Breast epithelium (tissue), 4 donors: Measurements from ENCODE around the gene PRLH. TPM values are rescaled to one million over a fixed set of nuclear protein-coding genes. Genes with fewer than 3 reads are reported as not detected.

ENCODE experiments used
- DNase-seq, 2 donors: peaks; one replicate each; pipeline ENCODE4 v3.0.0-alpha.2; 2019; ENCODE audit warnings: low spot score in 2 of 2
- H3K27ac ChIP-seq, 2 donors: fragments of 200-600 bp; sonication (generic) in 1 of 2; one replicate each; pipeline ENCODE4 v1.5.1; 2016 to 2019; ENCODE audit warnings: mild to moderate bottlenecking in 1 of 2
- H3K27me3 ChIP-seq, 2 donors: fragments of 200-600 bp; sonication (generic) in 1 of 2; one replicate each; pipeline versions ENCODE4 v1.5.1 to v1.6.0; 2017 to 2019; ENCODE audit warnings: control low read depth in 1 of 2, mild to moderate bottlenecking in 1 of 2
- H3K36me3 ChIP-seq: fragments of 200-600 bp; one replicate; pipeline ENCODE4 v1.5.1; 2019
- H3K4me1 ChIP-seq, 2 donors: fragments of 200-600 bp; sonication (generic); one replicate each; pipeline ENCODE4 v1.5.1; 2016 to 2019; ENCODE audit warnings: control low read depth in 1 of 2
- H3K4me3 ChIP-seq, 3 donors: fragments of 200-600 bp; sonication (generic); 1 replicate in 2 of 3; 2 replicates in 1 of 3; pipeline ENCODE4 v1.5.1; 2016 to 2019; ENCODE audit warnings: mild to moderate bottlenecking in 3 of 3, moderate library complexity in 2 of 3
- H3K9me3 ChIP-seq, 2 donors: fragments of 200-600 bp; sonication (generic) in 1 of 2; one replicate each; pipeline ENCODE4 v1.5.1; 2016 to 2019; ENCODE audit warnings: control low read depth in 1 of 2
- CTCF ChIP-seq, 3 donors: fragments of 450-650 bp; IDR thresholded peaks; one replicate each; pipeline ENCODE4 v1.5.1; 2016 to 2017; ENCODE audit warnings: antibody characterized with exemption in 3 of 3, mild to moderate bottlenecking in 3 of 3, moderate library complexity in 3 of 3
- POLR2A ChIP-seq: fragments of 450-650 bp; IDR thresholded peaks from one replicate; pipeline ENCODE4 v1.6.1; 2016; ENCODE audit warnings: antibody characterized with exemption, mild to moderate bottlenecking, moderate library complexity
- POLR2AphosphoS5 ChIP-seq, 3 donors: sonication (generic); formaldehyde crosslinking; IDR thresholded peaks; one replicate each; pipeline ENCODE4 v1.6.1; 2017; ENCODE audit warnings: antibody characterized with exemption in 3 of 3
- intact Hi-C: fragments of 100-400 bp; cut with DNase I; formaldehyde crosslinking; loops from one replicate; pipeline ENCODE4 v1.15.1; 2023; ENCODE audit warnings: low total_unique reads
- total RNA-seq, 3 donors: library from RNA; depleted of rRNA; stranded (reverse); fragments of >200 nt; gene quantifications; one replicate each; pipeline ENCODE4 v1.1.0, GENCODE V29; 2016

The PRLH gene
- total RNA-seq, 3 donors from 2014 or later = not detected

- intact Hi-C loops = no loop called here
- Histone ChIP-seq H3K4me1 (no peaks in the 10 kb centered on the region), H3K36me3 (no peaks in the 10 kb centered on the region), H3K27me3 (no peaks in the 10 kb centered on the region), H3K4me3 (no peak overlapping the region), H3K9me3 (peaks cover 4 to 11% of the 10 kb centered on the region in 2 donors), H3K27ac (no peak overlapping the region)
- DNase-seq = no peak
- TF ChIP-seq POLR2A (no peak), POLR2AphosphoS5 (IDR thresholded peaks at IDR 0.05) (no peak), CTCF (IDR thresholded peaks at IDR 0.05) (no peak)
These were observed 13.5 kb upstream of the PRLH start for GRCh38 chr2:237552908-237553307.

DNA sequence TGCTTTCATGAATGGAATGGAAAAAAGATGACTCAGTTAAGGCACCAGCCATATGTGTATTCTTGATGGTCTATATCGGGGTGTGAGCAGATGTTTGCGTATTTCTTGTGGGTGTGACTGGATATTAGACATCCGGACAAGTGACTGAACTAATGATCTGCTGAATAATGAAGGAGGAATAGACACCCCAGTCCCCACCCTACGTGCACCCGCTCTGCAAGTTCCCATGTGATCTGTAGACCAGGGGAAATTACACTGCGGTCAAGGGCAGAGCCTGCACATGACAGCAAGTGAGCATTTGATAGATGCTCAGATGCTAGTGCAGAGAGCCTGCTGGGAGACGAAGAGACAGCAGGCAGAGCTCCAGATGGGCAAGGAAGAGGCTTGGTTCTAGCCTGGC is 12.4 kb upstream of the PRLH start:
- TF ChIP-seq CTCF (IDR thresholded peaks at IDR 0.05) = no peak
- no peak for TF ChIP-seq POLR2A
- TF ChIP-seq POLR2AphosphoS5 (IDR thresholded peaks at IDR 0.05) = no peak
- peaks cover 0 to 3% of the 10 kb centered on the region in 2 donors for H3K4me1 ChIP-seq
- intact Hi-C loops = no loop called here
- H3K9me3 ChIP-seq = peaks cover 4 to 11% of the 10 kb centered on the region in 2 donors
- no peak overlapping the region for H3K4me3 ChIP-seq
- no peak overlapping the region for H3K27ac ChIP-seq
- no peak for DNase-seq
- H3K27me3 ChIP-seq = no peaks in the 10 kb centered on the region
- no peaks in the 10 kb centered on the region for H3K36me3 ChIP-seq

DNA sequence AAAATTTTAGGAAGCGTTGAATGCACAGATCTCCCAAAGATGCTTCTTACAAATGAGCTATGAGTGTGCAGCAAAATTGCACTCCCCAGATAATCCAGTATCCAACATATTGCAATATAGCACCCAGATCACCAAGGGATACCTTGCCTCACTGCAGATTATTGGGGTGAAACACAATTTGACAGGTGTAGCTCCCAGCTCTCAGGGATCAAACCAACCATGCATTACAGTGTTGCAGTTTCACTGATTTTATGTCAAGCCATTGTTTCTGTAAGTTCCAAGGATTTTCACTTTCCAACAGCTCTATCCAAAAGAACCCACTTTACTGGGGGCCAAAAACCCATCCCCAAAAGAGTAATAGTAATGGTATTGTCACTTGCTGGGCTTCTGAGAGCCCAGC is 10.8 kb upstream of the PRLH start:
- H3K27ac ChIP-seq = no peak overlapping the region
- peaks cover 0 to 10% of the 10 kb centered on the region in 2 donors for H3K4me1 ChIP-seq
- intact Hi-C loops = no loop called here
- H3K36me3 ChIP-seq = no peaks in the 10 kb centered on the region
- no peaks in the 10 kb centered on the region for H3K27me3 ChIP-seq
- peaks cover 4 to 11% of the 10 kb centered on the region in 2 donors for H3K9me3 ChIP-seq
- H3K4me3 ChIP-seq = no peak overlapping the region
- TF ChIP-seq CTCF (IDR thresholded peaks at IDR 0.05) (no peak), POLR2AphosphoS5 (IDR thresholded peaks at IDR 0.05) (no peak), POLR2A (no peak)
- DNase-seq = no peak

GRCh38 chr2:237556773-237557632 is 9.4 kb upstream of the PRLH start:
- DNase-seq = no peak
- TF ChIP-seq POLR2A = no peak
- no peak for TF ChIP-seq POLR2AphosphoS5 (IDR thresholded peaks at IDR 0.05)
- no peak for TF ChIP-seq CTCF (IDR thresholded peaks at IDR 0.05)
- intact Hi-C loops = no loop called here

GRCh38 chr2:237557633-237558015 is 8.8 kb upstream of the PRLH start:
- no peaks in the 10 kb centered on the region for H3K27me3 ChIP-seq
- TF ChIP-seq POLR2AphosphoS5 (IDR thresholded peaks at IDR 0.05) = no peak
- TF ChIP-seq CTCF (IDR thresholded peaks at IDR 0.05) = no peak
- no peak for TF ChIP-seq POLR2A
- H3K27ac ChIP-seq = peak overlapping the region in 1 of 2 donors; percentile 0
- no peak for DNase-seq
- H3K4me3 ChIP-seq = no peak overlapping the region
- peaks cover 4 to 11% of the 10 kb centered on the region in 2 donors for H3K9me3 ChIP-seq
- H3K4me1 ChIP-seq = peaks cover 0 to 10% of the 10 kb centered on the region in 2 donors
- intact Hi-C loops = no loop called here
- no peaks in the 10 kb centered on the region for H3K36me3 ChIP-seq

More at GRCh38 chr2:237556773-237557632, 9.4 kb upstream of the PRLH start:
- peaks cover 4 to 11% of the 10 kb centered on the region in 2 donors for H3K9me3 ChIP-seq
- no peaks in the 10 kb centered on the region for H3K36me3 ChIP-seq
- no peaks in the 10 kb centered on the region for H3K27me3 ChIP-seq
- peak overlapping the region in 1 of 2 donors; percentile 0 for H3K27ac ChIP-seq
- no peak overlapping the region for H3K4me3 ChIP-seq
- peaks cover 0 to 10% of the 10 kb centered on the region in 2 donors for H3K4me1 ChIP-seq
